Skeletal muscle satellite cell (primary cell): ENCODE data around the gene CEP250.

Experiments used
- H3K27me3 ChIP-seq: 2 replicates; pipeline ENCODE4 v1.7.0; 2013; ENCODE audit warnings: low read length; ENCODE audit not compliant: control insufficient read depth, insufficient read depth
- H3K36me3 ChIP-seq: 2 replicates; pipeline ENCODE4 v1.7.0; 2013; ENCODE audit warnings: mild to moderate bottlenecking, control low read depth, low read length; ENCODE audit not compliant: insufficient read depth
- H3K4me1 ChIP-seq: 2 replicates; pipeline ENCODE4 v1.7.0; 2013; ENCODE audit warnings: low read length; ENCODE audit not compliant: control insufficient read depth, insufficient read depth
- H3K4me2 ChIP-seq: 2 replicates; pipeline ENCODE4 v1.7.0; 2013; ENCODE audit warnings: mild to moderate bottlenecking, low read length
- H3K4me3 ChIP-seq: 2 replicates; pipeline ENCODE4 v1.7.0; 2013; ENCODE audit warnings: low read length
- H3K9ac ChIP-seq: 2 replicates; pipeline ENCODE4 v1.7.0; 2013; ENCODE audit warnings: mild to moderate bottlenecking, low read depth, low read length, moderate library complexity
- H3K9me3 ChIP-seq: replicated peaks from 2 replicates; pipeline ENCODE4 v1.7.0; 2013; ENCODE audit warnings: mild to moderate bottlenecking, control low read depth, low read length

CEP250 gene

DNA sequence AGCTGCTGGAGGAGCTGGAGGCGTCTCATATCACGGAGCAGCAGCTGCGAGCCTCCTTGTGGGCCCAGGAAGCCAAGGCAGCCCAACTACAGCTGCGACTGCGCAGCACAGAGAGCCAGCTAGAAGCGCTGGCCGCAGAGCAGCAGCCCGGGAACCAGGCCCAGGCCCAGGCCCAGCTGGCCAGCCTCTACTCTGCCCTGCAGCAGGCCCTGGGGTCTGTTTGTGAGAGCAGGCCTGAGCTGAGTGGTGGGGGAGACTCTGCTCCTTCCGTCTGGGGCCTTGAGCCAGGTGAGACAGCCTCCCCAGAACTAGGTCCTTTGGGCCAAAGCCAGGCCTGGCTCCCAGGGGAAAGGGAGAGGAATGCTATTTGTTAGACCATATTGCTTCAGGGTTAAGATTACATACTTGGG, 42.4 kb downstream of the CEP250 start:
- Histone ChIP-seq H3K36me3 (peaks cover 86% of the 10 kb centered on the region), H3K9ac (peak overlapping the region; percentile 54), H3K4me2 (no peak overlapping the region)

DNA sequence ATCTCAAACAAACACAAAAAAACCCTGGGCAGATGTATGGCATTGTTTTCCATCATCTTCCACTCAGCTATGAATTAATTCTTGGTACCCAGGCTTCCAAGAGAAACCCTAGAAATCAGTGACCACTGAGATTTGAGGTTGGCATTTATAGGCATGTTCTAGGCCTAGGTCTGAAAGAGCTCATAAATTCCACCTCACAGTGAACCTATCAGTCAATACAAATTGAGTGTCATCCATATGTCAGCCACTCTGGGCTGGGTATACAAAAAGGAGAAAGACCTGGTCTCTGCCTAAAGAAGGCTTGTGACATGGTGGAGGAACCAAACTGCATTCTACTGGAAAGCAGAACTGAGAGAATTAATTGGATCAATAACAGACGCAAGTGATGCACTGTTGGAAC, 43.9 kb downstream of the CEP250 start:
- Histone ChIP-seq H3K36me3 (peaks cover 89% of the 10 kb centered on the region), H3K4me3 (no peak overlapping the region), H3K4me2 (no peak overlapping the region), H3K27me3 (no peaks in the 10 kb centered on the region), H3K4me1 (peaks cover 3% of the 10 kb centered on the region), H3K9ac (no peak overlapping the region), H3K9me3 (no peaks in the 10 kb centered on the region)

More for the DNA sequence above, 42.4 kb downstream of the CEP250 start:
- no peak overlapping the region for H3K4me3 ChIP-seq
- H3K27me3 ChIP-seq, result no peaks in the 10 kb centered on the region
- H3K9me3 ChIP-seq, result no peaks in the 10 kb centered on the region
- peaks cover 3% of the 10 kb centered on the region for H3K4me1 ChIP-seq

DNA sequence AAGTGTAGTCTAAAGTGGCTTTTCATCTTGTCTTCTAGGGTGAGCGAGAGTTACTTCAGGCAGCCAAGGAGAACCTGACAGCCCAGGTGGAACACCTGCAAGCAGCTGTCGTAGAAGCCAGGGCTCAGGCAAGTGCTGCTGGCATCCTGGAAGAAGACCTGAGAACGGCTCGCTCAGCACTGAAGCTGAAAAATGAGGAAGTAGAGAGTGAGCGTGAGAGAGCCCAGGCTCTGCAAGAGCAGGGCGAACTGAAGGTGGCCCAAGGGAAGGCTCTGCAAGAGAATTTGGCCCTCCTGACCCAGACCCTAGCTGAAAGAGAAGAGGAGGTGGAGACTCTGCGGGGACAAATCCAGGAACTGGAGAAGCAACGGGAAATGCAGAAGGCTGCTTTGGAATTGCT, 47.0 kb downstream of the CEP250 start:
- no peak overlapping the region for H3K9ac ChIP-seq
- H3K4me3 ChIP-seq, result no peak overlapping the region
- peaks cover 19% of the 10 kb centered on the region for H3K4me1 ChIP-seq
- H3K4me2 ChIP-seq, result no peak overlapping the region
- no peaks in the 10 kb centered on the region for H3K27me3 ChIP-seq
- no peaks in the 10 kb centered on the region for H3K9me3 ChIP-seq
- peaks cover 86% of the 10 kb centered on the region for H3K36me3 ChIP-seq

DNA sequence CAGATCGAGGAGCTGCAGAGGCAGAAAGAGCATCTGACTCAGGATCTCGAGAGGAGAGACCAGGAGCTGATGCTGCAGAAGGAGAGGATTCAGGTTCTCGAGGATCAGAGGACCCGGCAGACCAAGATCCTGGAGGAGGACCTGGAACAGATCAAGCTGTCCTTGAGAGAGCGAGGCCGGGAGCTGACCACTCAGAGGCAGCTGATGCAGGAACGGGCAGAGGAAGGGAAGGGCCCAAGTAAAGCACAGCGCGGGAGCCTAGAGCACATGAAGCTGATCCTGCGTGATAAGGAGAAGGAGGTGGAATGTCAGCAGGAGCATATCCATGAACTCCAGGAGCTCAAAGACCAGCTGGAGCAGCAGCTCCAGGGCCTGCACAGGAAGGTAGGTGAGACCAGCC, 47.9 kb downstream of the CEP250 start:
- no peaks in the 10 kb centered on the region for H3K9me3 ChIP-seq
- H3K9ac ChIP-seq, result no peak overlapping the region
- H3K27me3 ChIP-seq, result no peaks in the 10 kb centered on the region
- H3K4me1 ChIP-seq, result peaks cover 20% of the 10 kb centered on the region
- peaks cover 84% of the 10 kb centered on the region for H3K36me3 ChIP-seq
- no peak overlapping the region for H3K4me3 ChIP-seq
- H3K4me2 ChIP-seq, result no peak overlapping the region

DNA sequence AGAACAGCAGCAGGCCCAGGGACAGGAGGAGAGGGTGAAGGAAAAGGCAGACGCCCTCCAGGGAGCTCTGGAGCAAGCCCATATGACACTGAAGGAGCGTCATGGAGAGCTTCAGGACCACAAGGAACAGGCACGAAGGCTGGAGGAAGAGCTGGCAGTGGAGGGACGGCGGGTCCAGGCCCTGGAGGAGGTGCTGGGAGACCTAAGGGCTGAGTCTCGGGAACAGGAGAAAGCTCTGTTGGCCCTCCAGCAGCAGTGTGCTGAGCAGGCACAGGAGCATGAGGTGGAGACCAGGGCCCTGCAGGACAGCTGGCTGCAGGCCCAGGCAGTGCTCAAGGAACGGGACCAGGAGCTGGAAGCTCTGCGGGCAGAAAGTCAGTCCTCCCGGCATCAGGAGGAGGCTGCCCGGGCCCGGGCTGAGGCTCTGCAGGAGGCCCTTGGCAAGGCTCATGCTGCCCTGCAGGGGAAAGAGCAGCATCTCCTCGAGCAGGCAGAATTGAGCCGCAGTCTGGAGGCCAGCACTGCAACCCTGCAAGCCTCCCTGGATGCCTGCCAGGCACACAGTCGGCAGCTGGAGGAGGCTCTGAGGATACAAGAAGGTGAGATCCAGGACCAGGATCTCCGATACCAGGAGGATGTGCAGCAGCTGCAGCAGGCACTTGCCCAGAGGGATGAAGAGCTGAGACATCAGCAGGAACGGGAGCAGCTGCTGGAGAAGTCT, 48.6 kb downstream of the CEP250 start:
- peaks cover 84% of the 10 kb centered on the region for H3K36me3 ChIP-seq
- no peaks in the 10 kb centered on the region for H3K9me3 ChIP-seq
- H3K4me3 ChIP-seq, result no peak overlapping the region
- H3K9ac ChIP-seq, result no peak overlapping the region
- H3K4me1 ChIP-seq, result peaks cover 20% of the 10 kb centered on the region
- no peaks in the 10 kb centered on the region for H3K27me3 ChIP-seq
- no peak overlapping the region for H3K4me2 ChIP-seq

DNA sequence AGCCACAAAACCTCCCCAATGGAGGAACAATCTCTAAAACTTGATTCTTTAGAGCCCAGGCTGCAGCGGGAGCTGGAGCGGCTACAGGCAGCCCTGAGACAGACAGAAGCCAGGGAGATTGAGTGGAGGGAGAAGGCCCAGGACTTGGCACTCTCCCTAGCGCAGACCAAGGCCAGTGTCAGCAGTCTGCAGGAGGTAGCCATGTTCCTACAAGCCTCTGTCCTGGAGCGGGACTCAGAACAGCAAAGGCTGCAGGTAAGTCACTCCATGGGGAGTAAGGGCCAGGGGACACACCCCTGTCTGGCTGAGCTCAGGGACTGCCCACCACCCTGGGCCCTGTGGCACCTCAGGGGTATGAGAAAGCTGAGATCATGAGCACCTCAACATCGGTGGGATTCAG, 49.4 kb downstream of the CEP250 start:
- Histone ChIP-seq H3K9me3 (no peaks in the 10 kb centered on the region), H3K36me3 (peaks cover 80% of the 10 kb centered on the region), H3K4me1 (peaks cover 20% of the 10 kb centered on the region), H3K9ac (no peak overlapping the region), H3K4me2 (no peak overlapping the region), H3K4me3 (no peak overlapping the region), H3K27me3 (no peaks in the 10 kb centered on the region)

DNA sequence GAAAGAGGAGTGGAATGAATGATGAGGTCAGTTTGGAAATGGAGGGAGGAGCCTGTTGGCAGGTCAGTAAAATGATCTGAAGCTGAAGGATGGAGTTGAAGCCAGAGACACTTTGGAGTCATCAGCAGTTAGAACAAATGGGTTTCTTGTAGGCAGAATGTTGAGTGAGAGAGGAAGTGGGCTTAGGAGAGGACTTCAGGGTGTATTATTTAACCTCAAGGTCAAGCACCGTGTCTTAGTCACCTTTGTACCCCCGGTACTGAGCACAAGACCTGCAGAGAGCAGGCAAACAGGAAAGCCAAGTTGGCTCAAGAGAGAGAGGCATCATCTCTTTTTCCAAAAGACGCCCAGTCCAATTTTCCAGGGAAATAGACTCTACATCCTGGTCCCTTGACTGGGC, 50.8 kb downstream of the CEP250 start:
- peaks cover 20% of the 10 kb centered on the region for H3K4me1 ChIP-seq
- H3K27me3 ChIP-seq, result no peaks in the 10 kb centered on the region
- H3K4me2 ChIP-seq, result no peak overlapping the region
- no peak overlapping the region for H3K4me3 ChIP-seq
- H3K9ac ChIP-seq, result no peak overlapping the region
- H3K9me3 ChIP-seq, result no peaks in the 10 kb centered on the region
- H3K36me3 ChIP-seq, result peaks cover 81% of the 10 kb centered on the region

DNA sequence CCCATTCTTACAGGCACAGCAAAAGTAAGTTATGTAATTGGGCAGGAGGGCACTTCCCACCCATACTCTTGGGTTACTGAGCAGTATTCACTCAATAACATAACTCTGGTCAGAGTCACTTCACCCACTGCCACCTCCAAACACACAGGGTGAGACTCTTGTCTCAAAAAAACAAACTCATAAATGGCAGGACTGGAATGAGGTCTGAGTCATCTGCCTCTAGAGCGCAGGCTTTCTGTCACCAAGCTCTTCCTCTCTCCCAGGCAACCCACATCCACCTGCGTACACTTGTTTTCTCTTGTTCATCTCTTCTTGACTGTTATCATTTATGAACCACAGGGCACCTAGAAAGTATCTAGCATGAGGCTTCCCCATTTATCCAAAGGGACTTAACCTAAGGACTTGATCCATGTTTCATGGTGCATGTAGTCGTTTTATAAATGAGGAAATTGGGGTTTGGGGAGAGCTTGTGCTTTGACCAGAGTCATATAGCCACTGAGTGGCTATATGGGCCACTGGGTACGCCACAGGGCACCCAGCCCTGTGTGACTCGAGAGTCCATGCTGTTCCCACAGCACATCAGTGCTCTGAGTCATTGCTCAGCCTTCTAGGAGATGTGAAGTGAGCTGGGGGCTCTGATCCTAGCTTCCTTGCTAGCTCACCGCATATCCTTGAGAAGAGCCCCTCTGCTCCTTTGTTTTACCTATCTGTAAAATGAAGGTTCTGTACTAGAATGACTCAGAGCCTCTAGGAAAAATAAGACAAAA, 51.7 kb downstream of the CEP250 start:
- Histone ChIP-seq H3K9ac (no peak overlapping the region), H3K27me3 (no peaks in the 10 kb centered on the region), H3K4me1 (peaks cover 20% of the 10 kb centered on the region), H3K9me3 (no peaks in the 10 kb centered on the region), H3K4me2 (no peak overlapping the region), H3K4me3 (no peak overlapping the region), H3K36me3 (peaks cover 82% of the 10 kb centered on the region)

DNA sequence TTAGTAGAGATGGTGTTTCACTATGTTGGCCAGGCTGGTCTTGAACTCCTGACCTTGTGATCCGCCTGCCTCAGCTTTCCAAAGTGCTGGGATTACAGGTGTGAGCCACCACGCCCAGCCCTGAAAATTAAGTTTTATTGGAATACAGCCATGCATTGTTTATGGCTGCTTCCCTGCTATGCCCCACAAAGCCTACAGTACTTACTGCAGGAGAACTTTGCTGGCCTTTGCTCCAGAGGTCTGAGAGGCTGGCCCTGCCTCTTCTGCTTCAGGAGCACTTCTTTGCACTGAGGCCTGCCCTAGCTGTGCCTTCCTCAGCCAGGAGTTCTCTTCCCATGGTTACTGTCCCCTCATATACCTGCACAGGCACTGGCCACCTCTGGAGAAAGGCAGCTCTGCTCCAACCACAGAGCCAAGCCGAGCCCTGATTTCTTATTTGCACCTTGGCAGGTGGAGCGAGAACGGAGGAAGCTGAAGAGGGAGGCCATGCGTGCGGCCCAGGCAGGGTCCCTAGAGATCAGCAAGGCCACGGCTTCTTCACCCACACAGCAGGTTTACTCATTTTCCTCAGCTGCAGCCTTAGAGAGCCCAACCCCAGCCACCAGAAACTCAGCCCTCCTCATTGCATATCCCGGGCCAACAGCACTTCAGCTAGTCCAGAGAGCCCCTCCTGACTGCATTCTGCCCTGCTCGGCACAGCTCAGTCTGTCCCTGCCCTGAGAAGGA, 53.3 kb downstream of the CEP250 start:
- no peak overlapping the region for H3K4me3 ChIP-seq
- H3K27me3 ChIP-seq, result no peaks in the 10 kb centered on the region
- peaks cover 20% of the 10 kb centered on the region for H3K4me1 ChIP-seq
- H3K4me2 ChIP-seq, result no peak overlapping the region
- no peaks in the 10 kb centered on the region for H3K9me3 ChIP-seq
- no peak overlapping the region for H3K9ac ChIP-seq
- peaks cover 79% of the 10 kb centered on the region for H3K36me3 ChIP-seq

DNA sequence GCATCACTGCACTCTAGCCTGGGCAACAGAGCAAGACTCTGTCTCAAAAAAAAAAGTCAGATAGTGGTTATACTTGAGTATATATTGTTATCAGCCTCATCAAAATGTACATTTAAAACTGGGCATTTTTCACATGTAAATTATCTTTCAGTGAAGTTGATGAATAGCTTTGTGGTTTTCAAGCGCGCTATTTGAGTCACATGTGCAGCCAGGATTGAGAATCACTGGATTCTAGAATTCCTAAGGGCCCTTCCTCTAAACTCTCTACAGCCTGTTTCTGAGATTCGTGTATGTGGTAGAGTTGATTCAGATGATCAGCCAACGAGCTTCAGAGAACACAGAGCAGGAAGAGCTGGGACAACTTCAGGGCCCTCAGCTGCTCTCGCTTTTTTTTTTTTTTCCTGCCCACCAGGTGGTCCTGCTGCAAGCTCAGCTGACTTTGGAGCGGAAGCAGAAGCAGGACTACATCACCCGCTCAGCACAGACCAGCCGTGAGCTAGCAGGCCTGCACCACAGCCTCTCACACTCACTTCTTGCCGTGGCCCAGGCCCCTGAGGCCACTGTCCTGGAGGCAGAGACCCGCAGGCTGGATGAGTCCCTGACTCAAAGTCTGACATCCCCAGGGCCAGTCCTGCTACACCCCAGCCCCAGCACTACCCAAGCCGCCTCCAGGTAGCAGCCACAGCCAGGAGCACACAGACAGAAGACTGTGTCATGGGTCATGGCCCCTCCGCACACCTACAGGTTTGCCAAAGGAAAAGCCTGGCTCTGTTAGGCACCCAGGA, 55.7 kb downstream of the CEP250 start:
- H3K36me3 ChIP-seq, result peaks cover 65% of the 10 kb centered on the region

More for the DNA sequence above, 55.7 kb downstream of the CEP250 start:
- no peaks in the 10 kb centered on the region for H3K9me3 ChIP-seq
- no peak overlapping the region for H3K9ac ChIP-seq
- H3K4me1 ChIP-seq, result peaks cover 20% of the 10 kb centered on the region
- no peaks in the 10 kb centered on the region for H3K27me3 ChIP-seq
- no peak overlapping the region for H3K4me2 ChIP-seq
- no peak overlapping the region for H3K4me3 ChIP-seq
